GM18505 (cell line): Measurements from ENCODE around the gene OR7D2.

Source experiments
- ATAC-seq: cut with Tn5 transposase; IDR thresholded peaks from one replicate; pipeline ENCODE4 v1.9.1; 2021; ENCODE audit not compliant: unreplicated experiment
- POLR2A ChIP-seq: IDR thresholded peaks from 4 replicates; pipeline ENCODE4 v1.6.1; 2011; ENCODE audit warnings: borderline replicate concordance; ENCODE audit not compliant: insufficient read depth, insufficient read length; ENCODE audit errors: extremely low read depth

OR7D2 gene

DNA sequence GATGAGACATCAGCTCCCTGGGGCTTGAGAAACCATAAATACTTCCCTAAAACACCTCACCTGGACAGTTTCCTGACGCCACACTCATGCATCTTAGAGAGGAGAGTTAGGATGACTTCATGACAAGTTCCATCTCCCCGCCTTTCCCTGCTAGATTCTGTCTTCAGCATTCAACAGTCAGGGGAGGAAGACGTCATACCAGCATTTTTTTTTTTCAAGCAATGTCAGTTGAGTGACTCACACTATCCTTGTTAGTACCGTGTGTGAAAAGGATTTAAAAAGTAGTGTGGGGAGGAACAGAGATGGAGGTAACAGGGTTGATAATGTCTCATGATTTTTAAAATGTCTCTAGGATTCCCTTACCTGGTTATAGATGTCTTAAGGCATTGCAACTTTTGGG, at the start of gene OR7D2:
TSS of gene OR7D2 (plus strand) at position 79 of the 400 bp plus-strand sequence. CDS start 6,803 bp downstream, outside the sequence.
- ATAC-seq, result no peak

DNA sequence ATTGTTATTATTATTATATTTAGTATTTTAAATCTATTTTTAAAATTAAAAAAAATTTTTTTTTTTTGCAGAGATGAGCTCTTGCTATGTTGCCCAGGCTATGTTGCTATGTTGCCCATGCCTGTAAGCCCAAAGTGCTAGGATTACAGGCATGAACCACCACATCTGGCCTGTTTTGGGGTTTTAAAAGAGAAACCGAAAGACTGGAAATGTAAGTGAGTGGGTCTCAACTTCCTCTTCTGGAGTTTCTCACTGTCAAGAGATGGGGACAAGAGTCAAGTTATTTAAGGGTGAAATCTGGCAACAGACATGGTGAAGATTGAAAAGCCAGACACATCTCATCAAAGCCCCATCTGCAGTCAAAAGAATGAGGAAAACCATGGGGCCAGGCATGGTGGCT, 47.8 kb upstream of the OR7D2 start:
- no peak for TF ChIP-seq POLR2A
- no peak for ATAC-seq

More for the DNA sequence above, at the start of gene OR7D2:
- TF ChIP-seq POLR2A, result no peak

DNA sequence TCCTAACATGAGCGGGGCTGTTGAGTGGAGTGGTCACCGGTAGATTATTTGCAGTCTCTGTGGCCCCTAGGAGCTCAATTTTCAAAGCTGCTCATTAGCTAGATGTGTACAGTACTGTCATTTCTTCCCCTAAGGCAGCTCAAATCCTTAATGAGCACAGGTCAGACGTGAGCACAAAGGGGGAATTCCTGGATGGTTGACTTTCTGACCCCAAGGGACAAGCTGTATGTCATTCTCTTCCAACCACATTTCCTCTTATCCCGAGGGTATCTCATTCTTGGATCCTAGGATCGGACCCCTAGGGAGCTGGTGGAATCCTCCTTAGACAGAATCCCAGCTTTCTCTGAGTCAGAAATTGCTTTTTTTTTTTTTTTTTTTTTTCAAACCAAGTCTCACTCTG, 46.4 kb upstream of the OR7D2 start:
- no peak for TF ChIP-seq POLR2A
- no peak for ATAC-seq

DNA sequence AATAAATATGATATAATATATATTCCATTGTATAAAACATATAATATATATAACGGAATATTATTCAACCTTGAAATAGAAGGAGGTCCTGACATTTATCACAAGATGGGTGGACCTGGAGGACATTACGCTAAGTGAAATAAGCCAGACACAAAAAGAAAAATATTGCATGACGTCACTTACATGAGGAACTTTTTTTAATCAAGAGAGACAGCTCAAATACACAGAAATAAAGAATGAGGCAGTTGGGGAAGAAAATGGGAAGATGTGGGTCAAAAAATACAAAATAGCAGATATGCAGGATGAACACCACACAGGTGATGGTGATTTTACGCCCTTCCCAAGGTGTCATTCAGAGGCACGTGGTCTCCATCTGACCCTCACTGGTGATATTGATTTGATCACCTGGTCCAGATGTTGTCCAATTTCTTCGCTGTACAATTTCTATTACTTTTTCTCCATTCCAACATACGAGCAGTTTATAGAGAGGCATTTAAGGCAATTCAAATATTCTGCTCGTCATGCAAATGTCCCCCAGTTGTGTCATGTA, 39.1 kb upstream of the OR7D2 start:
- TF ChIP-seq POLR2A, result no peak

DNA sequence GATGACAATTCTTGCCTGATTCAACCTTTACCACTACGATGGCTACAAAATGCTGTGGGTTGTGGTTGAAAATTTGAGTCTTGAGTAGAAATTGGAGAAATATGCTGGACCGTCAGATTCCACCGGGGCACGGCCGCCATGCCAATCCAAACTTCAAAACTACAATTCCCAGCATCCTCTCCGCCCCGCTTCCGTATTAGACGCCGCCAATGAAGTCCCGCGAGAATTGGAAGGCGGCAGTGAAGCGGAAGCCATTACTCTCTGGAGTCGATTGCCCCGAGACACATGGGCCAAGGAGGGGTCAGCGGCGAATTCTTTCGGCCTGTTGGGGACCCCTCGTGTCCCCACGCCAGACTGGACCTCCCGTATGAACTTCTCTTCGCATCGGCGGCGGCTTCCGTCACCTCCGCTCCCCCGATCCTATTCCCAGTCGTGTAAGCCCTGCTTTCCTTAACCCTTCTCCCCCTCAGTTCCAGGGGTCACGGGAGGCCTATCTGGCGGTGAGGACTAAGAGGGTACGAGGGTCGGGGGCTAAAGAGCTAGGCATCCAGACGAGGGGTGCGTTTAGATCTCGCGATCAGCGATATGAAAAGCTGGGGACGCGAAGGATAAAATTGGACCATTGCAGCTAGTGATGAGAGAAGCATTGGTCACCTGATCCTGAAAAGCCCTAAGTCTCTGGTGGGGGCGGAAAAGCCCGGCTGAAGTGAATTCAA, 38.5 kb upstream of the OR7D2 start, which contains the start of gene ZNF317:
TSS of gene ZNF317 (plus strand) at position 239 of the 716 bp plus-strand sequence. CDS start 15,620 bp downstream, outside the sequence.
- ATAC-seq, result peak; percentile 87
- peak; percentile 87 for TF ChIP-seq POLR2A

More for the DNA sequence above, 39.1 kb upstream of the OR7D2 start:
- ATAC-seq, result no peak

DNA sequence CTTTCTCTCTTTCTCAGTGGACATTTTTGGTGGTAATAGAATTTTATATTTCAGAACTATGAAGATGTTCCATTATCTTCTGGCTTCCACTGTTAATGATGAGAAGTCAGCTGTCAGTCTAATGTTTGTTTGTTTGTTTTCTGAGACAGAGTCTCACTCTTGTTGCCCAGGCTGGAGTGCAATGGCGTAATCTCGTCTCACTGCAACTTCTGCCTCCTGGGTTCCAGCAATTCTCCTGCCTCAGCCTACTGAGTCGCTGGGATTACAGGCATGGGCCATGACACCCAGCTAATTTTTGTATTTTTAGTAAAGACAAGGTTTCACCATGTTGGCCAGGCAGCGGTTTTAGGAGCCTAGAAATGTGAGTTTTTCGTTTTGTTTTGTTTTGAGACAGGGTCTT, 33.9 kb upstream of the OR7D2 start:
- ATAC-seq, result no peak
- no peak for TF ChIP-seq POLR2A

DNA sequence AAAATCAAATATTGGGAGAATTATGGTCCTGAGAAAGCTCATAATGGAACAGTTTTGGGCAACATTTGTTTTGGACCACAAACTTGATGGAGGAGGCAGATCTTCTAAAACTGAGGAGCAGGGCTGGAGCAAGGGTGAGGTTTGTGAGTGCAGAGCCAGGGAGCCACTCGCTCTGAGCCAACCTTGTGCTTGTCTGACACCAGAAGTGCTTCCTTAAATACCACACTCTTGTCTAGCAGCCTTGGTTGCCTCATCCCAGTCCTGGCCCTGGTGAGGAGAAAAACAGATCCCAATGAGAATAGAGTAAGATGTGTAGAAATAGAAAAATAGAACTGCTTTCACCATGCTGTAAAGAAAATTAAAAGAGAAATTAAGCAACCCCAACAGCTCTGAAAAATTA, 31.9 kb upstream of the OR7D2 start:
- no peak for TF ChIP-seq POLR2A
- ATAC-seq, result no peak

DNA sequence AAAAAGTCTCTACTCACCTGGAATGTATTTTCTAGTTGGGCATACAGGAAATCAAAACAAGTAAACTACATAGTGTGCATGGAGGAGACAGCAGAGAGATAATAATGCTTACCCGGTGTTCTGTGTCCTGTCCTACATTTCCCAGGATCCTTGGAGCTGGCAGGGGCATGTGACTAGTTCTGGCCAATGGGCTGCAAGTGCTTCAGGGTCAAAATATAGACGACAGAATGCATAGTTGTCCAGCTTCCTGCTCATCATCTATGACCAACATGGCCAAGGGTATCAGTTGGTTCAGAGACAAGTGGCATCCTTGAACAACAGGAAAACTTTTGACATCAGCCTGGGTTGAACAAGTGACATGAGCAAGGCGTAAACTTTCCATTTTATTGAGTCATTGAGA, 30.1 kb upstream of the OR7D2 start:
- TF ChIP-seq POLR2A, result no peak
- ATAC-seq, result no peak

DNA sequence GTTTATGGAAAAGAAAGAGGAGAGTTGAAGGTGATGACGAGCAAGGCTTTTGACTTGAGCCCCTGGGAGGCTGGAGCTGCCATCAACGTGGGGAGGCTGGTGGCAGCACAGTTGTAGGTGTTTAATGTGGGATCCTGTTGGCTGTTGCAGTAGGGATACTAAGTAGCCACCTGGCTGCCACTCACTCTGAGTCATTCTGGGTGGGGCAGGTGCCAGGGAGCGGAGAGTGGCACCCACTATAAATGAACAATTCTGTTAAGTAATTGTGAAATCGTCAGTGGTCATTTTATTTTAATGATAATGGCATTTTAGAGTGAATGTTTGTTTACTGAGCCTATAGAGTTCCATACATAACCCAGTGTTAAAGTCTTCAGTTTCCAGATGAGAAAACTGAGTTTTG, 28.8 kb upstream of the OR7D2 start:
- no peak for TF ChIP-seq POLR2A
- no peak for ATAC-seq

DNA sequence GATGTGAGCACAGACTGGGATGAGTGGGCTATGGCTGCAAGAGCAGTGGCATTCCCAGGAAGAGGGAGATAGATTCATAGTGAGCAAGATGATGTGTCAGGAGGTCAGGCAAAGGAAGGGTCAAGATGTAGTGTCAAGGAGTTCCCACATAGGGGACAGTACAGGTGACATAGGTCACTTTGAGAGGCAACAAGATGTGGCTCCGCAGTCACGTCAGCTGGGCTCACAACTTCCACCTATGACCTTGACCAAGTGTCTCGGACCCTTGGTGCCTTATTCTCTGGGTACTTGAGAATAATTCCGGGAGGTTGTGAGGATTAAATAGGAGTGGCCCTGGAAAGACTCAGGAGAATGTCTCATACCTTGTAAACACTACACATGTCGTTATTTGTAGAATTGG, 28.1 kb upstream of the OR7D2 start:
- ATAC-seq, result no peak
- TF ChIP-seq POLR2A, result no peak

DNA sequence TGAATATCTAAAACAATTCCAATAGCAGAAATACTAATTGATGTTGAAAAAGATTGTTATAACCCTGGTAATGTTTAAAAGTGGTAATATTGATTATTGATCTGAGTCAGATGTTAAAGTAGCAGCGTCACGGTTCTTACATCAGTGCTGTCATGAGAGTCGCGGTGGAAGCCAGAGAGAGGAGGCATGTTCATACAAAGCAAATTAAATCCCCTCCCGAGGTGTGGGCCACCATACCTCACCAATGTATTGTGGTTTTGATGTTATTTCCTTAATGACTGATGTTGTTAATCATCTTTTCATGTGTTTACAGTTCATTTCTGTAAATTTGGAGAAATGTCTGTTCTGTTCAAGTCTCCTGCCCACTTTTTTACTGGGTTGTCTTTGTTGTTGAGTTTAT, 27.4 kb upstream of the OR7D2 start:
- TF ChIP-seq POLR2A, result no peak
- ATAC-seq, result no peak

DNA sequence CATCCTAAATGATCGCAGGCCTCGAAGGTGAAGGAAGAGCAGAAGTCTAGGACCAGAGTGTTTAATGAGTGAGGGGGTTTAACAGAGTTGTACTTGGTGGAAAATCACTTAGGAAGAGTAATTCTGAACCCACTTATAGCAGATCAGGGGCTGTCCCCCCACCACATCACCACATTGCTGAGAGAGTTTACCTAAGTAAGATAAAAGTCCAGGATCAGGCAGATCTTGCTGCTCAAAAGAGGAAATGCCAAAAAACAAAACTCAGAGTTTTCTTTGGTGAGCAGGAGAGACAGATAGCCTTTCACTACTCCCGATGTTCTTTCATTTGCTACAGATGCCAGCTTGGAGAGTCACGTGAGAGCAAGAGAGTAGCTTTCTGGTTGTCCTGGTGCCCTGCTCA, 23.2 kb upstream of the OR7D2 start:
- ATAC-seq, result no peak
- TF ChIP-seq POLR2A, result no peak

DNA sequence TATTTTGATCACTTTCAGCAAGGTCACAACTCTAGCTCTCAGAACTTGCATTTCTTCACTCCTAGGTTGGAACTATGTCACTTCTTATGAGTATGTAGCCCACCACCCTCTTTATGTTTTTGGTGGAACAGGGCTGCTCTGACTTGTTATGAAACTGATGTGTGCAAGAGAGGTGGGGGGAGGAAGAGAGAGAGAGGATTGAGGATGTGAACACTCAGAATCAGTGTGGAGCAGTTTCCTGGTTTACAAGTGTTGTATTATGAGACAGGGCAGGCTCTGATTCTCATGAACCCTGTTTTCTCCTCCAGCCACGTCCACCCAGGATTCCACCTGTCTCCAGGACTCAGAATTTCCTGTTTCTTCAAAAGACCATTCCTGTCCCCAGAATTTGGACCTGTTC, 22.5 kb upstream of the OR7D2 start:
- ATAC-seq, result no peak
- TF ChIP-seq POLR2A, result no peak

DNA sequence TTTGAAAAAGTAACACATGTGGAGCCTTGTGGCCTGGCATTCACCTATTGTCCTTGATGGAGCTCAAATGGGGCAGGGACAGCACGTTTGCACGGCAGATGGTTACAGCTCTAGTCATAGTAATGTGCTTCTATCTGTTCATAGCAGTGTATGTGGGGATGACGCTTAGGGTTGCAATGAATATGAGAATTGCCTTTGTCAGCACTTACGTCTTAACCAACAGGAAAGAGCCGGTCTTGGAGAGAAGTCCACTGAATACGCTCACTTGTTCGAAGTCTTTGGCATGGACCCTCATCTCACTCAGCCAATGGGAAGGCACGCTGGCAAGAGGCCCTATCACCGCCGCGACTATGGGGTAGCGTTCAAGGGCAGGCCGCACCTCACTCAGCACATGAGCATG, 18.9 kb upstream of the OR7D2 start:
- ATAC-seq, result no peak

More for the DNA sequence above, 18.9 kb upstream of the OR7D2 start:
- no peak for TF ChIP-seq POLR2A
